GM23338 (cell line): ENCODE data around the gene CELSR3. TPM values are rescaled to one million over a fixed set of nuclear protein-coding genes. Genes with fewer than 3 reads are reported as not detected.
A peak's percentile ranks its signal among the peaks of the same experiment; 100 is the strongest.

Experiments
- ATAC-seq: fragments of 200-7000 bp; cut with Tn5 transposase; 3 replicates; pipeline ENCODE4 v1.9.1; 2020
- DNase-seq: peaks from one replicate; pipeline ENCODE4 v3.0.0-alpha.2; 2015; ENCODE audit warnings: low spot score
- H2AFZ ChIP-seq: fragments of 200-600 bp; sonication (generic); 2 replicates; pipeline ENCODE4 v1.8.0; 2016; ENCODE audit warnings: antibody characterized with exemption, mild to moderate bottlenecking, moderate library complexity
- H3F3A ChIP-seq: fragments of 200-600 bp; sonication (generic); replicated peaks from 2 replicates; pipeline ENCODE4 v1.8.0; 2017; ENCODE audit warnings: antibody characterized with exemption, mixed run types, low read depth
- H3K27ac ChIP-seq: fragments of 200-600 bp; sonication (generic); 2 replicates; pipeline ENCODE4 v1.6.1; 2016; ENCODE audit warnings: low read depth
- H3K27me3 ChIP-seq: fragments of 200-600 bp; sonication (generic); 2 replicates; pipeline ENCODE4 v1.8.0; 2016; ENCODE audit warnings: mild to moderate bottlenecking, mixed run types, moderate library complexity; ENCODE audit not compliant: insufficient read depth
- H3K36me3 ChIP-seq: fragments of 200-600 bp; sonication (generic); 2 replicates; pipeline ENCODE4 v1.8.0; 2016; ENCODE audit warnings: mild to moderate bottlenecking; ENCODE audit not compliant: insufficient read depth
- H3K4me1 ChIP-seq: fragments of 200-600 bp; sonication (generic); 2 replicates; pipeline ENCODE4 v1.8.0; 2016; ENCODE audit warnings: mild to moderate bottlenecking, moderate library complexity; ENCODE audit not compliant: insufficient read depth
- H3K4me2 ChIP-seq: fragments of 200-600 bp; sonication (generic); 2 replicates; pipeline ENCODE4 v1.7.1; 2017; ENCODE audit warnings: mixed run types
- H3K4me3 ChIP-seq: fragments of 200-600 bp; sonication (generic); 2 replicates; pipeline ENCODE4 v1.6.1; 2016; ENCODE audit warnings: mixed run types
- H3K79me2 ChIP-seq: fragments of 200-600 bp; sonication (generic); replicated peaks from 2 replicates; pipeline ENCODE4 v1.8.0; 2017; ENCODE audit warnings: mild to moderate bottlenecking; ENCODE audit not compliant: insufficient read depth
- H3K9me2 ChIP-seq: fragments of 200-600 bp; sonication (generic); 2 replicates; pipeline ENCODE4 v1.8.0; 2017; ENCODE audit not compliant: insufficient read depth
- H4K20me1 ChIP-seq: fragments of 200-600 bp; sonication (generic); replicated peaks from 2 replicates; pipeline ENCODE4 v1.8.0; 2017; ENCODE audit warnings: mild to moderate bottlenecking; ENCODE audit not compliant: insufficient read depth
- H3K27ac Mint-ChIP-seq: 2 replicates; pipeline ENCODE4 v1.8.0; 2020; ENCODE audit warnings: inconsistent platforms, mild to moderate bottlenecking, moderate library complexity, mixed read lengths
- H3K27me3 Mint-ChIP-seq: 3 replicates; pipeline ENCODE4 v1.8.0; 2022; ENCODE audit warnings: low read depth, mild to moderate bottlenecking, moderate library complexity, mixed read lengths, inconsistent platforms; ENCODE audit not compliant: insufficient read depth, poor library complexity
- H3K36me3 Mint-ChIP-seq: 3 replicates; pipeline ENCODE4 v1.8.0; 2021; ENCODE audit warnings: low read depth, mild to moderate bottlenecking, inconsistent platforms, moderate library complexity, mixed read lengths
- H3K4me1 Mint-ChIP-seq: 3 replicates; pipeline ENCODE4 v1.8.0; 2020; ENCODE audit warnings: mild to moderate bottlenecking, inconsistent platforms, mixed read lengths
- H3K4me3 Mint-ChIP-seq: 3 replicates; pipeline ENCODE4 v1.8.0; 2021; ENCODE audit warnings: moderate library complexity, mild to moderate bottlenecking, inconsistent platforms, mixed read lengths
- H3K9me3 Mint-ChIP-seq: 3 replicates; pipeline ENCODE4 v1.8.0; 2020; ENCODE audit warnings: moderate library complexity, mild to moderate bottlenecking, inconsistent platforms, mixed read lengths
- CREB1 ChIP-seq: fragments of 250-450 bp; sonication (Bioruptor Pico); IDR thresholded peaks from 2 replicates; pipeline ENCODE4 v1.5.0; 2020; ENCODE audit warnings: low read depth, mild to moderate bottlenecking, moderate library complexity
- EZH2 ChIP-seq: fragments of 200-600 bp; sonication (generic); IDR thresholded peaks from one replicate; pipeline ENCODE4 v1.8.0; 2017; ENCODE audit warnings: antibody characterized with exemption, mild to moderate bottlenecking, low read depth; ENCODE audit not compliant: unreplicated experiment
- EZH2phosphoT487 ChIP-seq: fragments of 200-600 bp; sonication (generic); IDR thresholded peaks from one replicate; pipeline ENCODE4 v1.8.1; 2018; ENCODE audit warnings: antibody characterized with exemption; ENCODE audit not compliant: unreplicated experiment
- JUNB ChIP-seq: IDR thresholded peaks from one replicate; pipeline ENCODE4 v1.6.1; 2016; ENCODE audit warnings: antibody characterized with exemption; ENCODE audit not compliant: unreplicated experiment
- NANOG ChIP-seq: IDR thresholded peaks from 2 replicates; pipeline ENCODE4 v1.6.1; 2016; ENCODE audit warnings: antibody characterized with exemption, borderline replicate concordance
- POLR2AphosphoS5 ChIP-seq: IDR thresholded peaks from 2 replicates; pipeline ENCODE4 v1.6.1; 2016; ENCODE audit warnings: antibody characterized with exemption, low read depth
- ZNF114 ChIP-seq: fragments of 250-450 bp; sonication (Bioruptor Pico); IDR thresholded peaks from 2 replicates; pipeline ENCODE4 v1.5.0; 2020; ENCODE audit warnings: mild to moderate bottlenecking, moderate library complexity
- ZNF331 ChIP-seq: fragments of 250-450 bp; sonication (Bioruptor Pico); IDR thresholded peaks from 2 replicates; pipeline ENCODE4 v1.5.0; 2020; ENCODE audit warnings: low read depth, mild to moderate bottlenecking, moderate library complexity
- ZNF462 ChIP-seq: fragments of 250-450 bp; sonication (Bioruptor Pico); IDR thresholded peaks from 2 replicates; pipeline ENCODE4 v1.5.0; 2020; ENCODE audit warnings: mild to moderate bottlenecking, moderate library complexity
- polyA plus RNA-seq: library from polyadenylated mRNA; unstranded; fragments of >200 nt; fragmentation: Nextera tagmentation; extraction: Ambion mirVana; gene quantifications from 2 replicates; pipeline ENCODE4 v1.2.1, GENCODE V29; 2016
- total RNA-seq: library from RNA; depleted of rRNA; stranded (reverse); fragments of >200 nt; shearing (Covaris generic); gene quantifications from 2 replicates; pipeline ENCODE4 v1.2.3, GENCODE V29; 2014
- TF ChIP-seq, protein P1 (sequence below): IDR thresholded peaks from one replicate; pipeline ENCODE4 v1.6.1; 2018; ENCODE audit warnings: antibody characterized with exemption; ENCODE audit not compliant: unreplicated experiment
- TF ChIP-seq, protein P2 (sequence below): IDR thresholded peaks from 2 replicates; pipeline ENCODE4 v1.6.1; 2016; ENCODE audit warnings: antibody characterized with exemption

The CELSR3 gene
- total and polyA plus RNA-seq, 2 experiments from 2014 or later: 7.5 to 33.3 TPM

GRCh38 chr3:48634661-48635221, 27.9 kb downstream of the CELSR3 start:
- Histone ChIP-seq H3K79me2 (peaks cover 10% of the 10 kb centered on the region), H3K27ac (0 out of 2 replicates have a peak overlapping the region, but pooled peaks have one; percentile 26), H3K4me2 (peak overlapping the region; percentile 90), H4K20me1 (peaks cover 5% of the 10 kb centered on the region), H3K4me3 (peak overlapping the region; percentile 93), H3K4me1 (peaks cover 12% of the 10 kb centered on the region), H3K36me3 (peaks cover 4% of the 10 kb centered on the region; the same call in 1 of the 2 replicates), H2AFZ (peak overlapping the region; percentile 84; the same call in 1 of the 2 replicates), H3K27me3 (no peaks in the 10 kb centered on the region), H3K9me2 (no peaks in the 10 kb centered on the region), H3F3A (peaks cover 3% of the 10 kb centered on the region; the same call in 1 of the 2 replicates)
- DNase-seq (peak; percentile 78), ATAC-seq (peak; percentile 49)
- H3K9me3 Mint-ChIP-seq: no peaks in the 10 kb centered on the region
- peak overlapping the region; percentile 89 for H3K4me3 Mint-ChIP-seq
- H3K36me3 Mint-ChIP-seq: peaks cover 35% of the 10 kb centered on the region
- H3K27ac Mint-ChIP-seq: no peak overlapping the region; the same call in 1 of the 2 replicates
- H3K27me3 Mint-ChIP-seq: peaks cover 15% of the 10 kb centered on the region
- peaks cover 33% of the 10 kb centered on the region for H3K4me1 Mint-ChIP-seq
- TF ChIP-seq ZNF462 (no peak), EZH2phosphoT487 (no peak), POLR2AphosphoS5 (no peak; the same call in 1 of the 2 replicates), EZH2 (no peak)

DNA sequence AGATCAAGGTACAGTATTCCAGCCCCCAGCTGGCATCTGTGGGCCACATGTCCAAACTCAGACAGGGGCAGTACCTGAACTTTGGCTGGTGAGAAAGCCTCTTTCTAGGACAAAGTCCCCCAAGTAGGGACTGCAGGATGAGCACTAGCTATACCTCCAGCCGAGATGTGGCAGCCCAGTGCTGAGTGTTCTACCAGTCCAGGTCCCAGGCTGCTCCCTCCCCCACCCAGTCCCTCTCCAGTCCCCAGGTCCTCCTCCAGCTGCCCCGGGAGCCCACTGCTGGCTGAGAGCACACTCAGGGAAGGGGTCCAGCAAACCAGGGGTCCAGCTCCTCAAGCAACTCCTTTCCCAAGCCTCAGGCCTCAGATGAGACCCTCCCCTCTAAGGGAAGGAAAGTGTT, 28.9 kb downstream of the CELSR3 start:
- peak overlapping the region; percentile 93 for H3K4me3 ChIP-seq
- no peak for ATAC-seq
- H4K20me1 ChIP-seq: peaks cover 5% of the 10 kb centered on the region
- TF ChIP-seq ZNF114 (CRISPR knock-in tag) (no peak), JUNB (no peak), NANOG (no peak), ZNF331 (no peak), EZH2phosphoT487 (no peak), CREB1 (CRISPR knock-in tag) (no peak), POLR2AphosphoS5 (no peak)
- TF ChIP-seq, protein P1, sequence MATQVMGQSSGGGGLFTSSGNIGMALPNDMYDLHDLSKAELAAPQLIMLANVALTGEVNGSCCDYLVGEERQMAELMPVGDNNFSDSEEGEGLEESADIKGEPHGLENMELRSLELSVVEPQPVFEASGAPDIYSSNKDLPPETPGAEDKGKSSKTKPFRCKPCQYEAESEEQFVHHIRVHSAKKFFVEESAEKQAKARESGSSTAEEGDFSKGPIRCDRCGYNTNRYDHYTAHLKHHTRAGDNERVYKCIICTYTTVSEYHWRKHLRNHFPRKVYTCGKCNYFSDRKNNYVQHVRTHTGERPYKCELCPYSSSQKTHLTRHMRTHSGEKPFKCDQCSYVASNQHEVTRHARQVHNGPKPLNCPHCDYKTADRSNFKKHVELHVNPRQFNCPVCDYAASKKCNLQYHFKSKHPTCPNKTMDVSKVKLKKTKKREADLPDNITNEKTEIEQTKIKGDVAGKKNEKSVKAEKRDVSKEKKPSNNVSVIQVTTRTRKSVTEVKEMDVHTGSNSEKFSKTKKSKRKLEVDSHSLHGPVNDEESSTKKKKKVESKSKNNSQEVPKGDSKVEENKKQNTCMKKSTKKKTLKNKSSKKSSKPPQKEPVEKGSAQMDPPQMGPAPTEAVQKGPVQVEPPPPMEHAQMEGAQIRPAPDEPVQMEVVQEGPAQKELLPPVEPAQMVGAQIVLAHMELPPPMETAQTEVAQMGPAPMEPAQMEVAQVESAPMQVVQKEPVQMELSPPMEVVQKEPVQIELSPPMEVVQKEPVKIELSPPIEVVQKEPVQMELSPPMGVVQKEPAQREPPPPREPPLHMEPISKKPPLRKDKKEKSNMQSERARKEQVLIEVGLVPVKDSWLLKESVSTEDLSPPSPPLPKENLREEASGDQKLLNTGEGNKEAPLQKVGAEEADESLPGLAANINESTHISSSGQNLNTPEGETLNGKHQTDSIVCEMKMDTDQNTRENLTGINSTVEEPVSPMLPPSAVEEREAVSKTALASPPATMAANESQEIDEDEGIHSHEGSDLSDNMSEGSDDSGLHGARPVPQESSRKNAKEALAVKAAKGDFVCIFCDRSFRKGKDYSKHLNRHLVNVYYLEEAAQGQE: no peak
- TF ChIP-seq, protein P2, sequence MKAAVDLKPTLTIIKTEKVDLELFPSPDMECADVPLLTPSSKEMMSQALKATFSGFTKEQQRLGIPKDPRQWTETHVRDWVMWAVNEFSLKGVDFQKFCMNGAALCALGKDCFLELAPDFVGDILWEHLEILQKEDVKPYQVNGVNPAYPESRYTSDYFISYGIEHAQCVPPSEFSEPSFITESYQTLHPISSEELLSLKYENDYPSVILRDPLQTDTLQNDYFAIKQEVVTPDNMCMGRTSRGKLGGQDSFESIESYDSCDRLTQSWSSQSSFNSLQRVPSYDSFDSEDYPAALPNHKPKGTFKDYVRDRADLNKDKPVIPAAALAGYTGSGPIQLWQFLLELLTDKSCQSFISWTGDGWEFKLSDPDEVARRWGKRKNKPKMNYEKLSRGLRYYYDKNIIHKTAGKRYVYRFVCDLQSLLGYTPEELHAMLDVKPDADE: no peak

More for the DNA sequence above, 28.9 kb downstream of the CELSR3 start:
- H3K79me2 ChIP-seq: peaks cover 10% of the 10 kb centered on the region
- no peaks in the 10 kb centered on the region for H3K27me3 ChIP-seq
- peaks cover 41% of the 10 kb centered on the region for H3K36me3 Mint-ChIP-seq
- H3K4me3 Mint-ChIP-seq: peak overlapping the region; percentile 89
- peaks cover 14% of the 10 kb centered on the region for H3K27me3 Mint-ChIP-seq
- H3K4me1 Mint-ChIP-seq: peaks cover 33% of the 10 kb centered on the region
- peaks cover 4% of the 10 kb centered on the region; the same call in 1 of the 2 replicates for H3K36me3 ChIP-seq
- H3K27ac ChIP-seq: no peak overlapping the region
- no peak overlapping the region for H2AFZ ChIP-seq
- peak overlapping the region; percentile 90 for H3K4me2 ChIP-seq
- DNase-seq: no peak
- H3K4me1 ChIP-seq: peaks cover 12% of the 10 kb centered on the region
- no peaks in the 10 kb centered on the region for H3K9me2 ChIP-seq
- no peak overlapping the region for H3K27ac Mint-ChIP-seq
- peaks cover 3% of the 10 kb centered on the region; the same call in 1 of the 2 replicates for H3F3A ChIP-seq
- H3K9me3 Mint-ChIP-seq: no peaks in the 10 kb centered on the region
